Transverse colon (tissue), 3 donors: ENCODE results near the gene RAB40C.

Experiments
- POLR2A ChIP-seq: fragments of 450-650 bp; IDR thresholded peaks from one replicate; pipeline ENCODE4 v1.6.1; 2016; ENCODE audit warnings: antibody characterized with exemption, mild to moderate bottlenecking, moderate library complexity
- POLR2AphosphoS5 ChIP-seq, 3 donors: sonication (generic); formaldehyde crosslinking; IDR thresholded peaks; one replicate each; pipeline ENCODE4 v1.6.1; 2016; ENCODE audit warnings: antibody characterized with exemption in 3 of 3

DNA sequence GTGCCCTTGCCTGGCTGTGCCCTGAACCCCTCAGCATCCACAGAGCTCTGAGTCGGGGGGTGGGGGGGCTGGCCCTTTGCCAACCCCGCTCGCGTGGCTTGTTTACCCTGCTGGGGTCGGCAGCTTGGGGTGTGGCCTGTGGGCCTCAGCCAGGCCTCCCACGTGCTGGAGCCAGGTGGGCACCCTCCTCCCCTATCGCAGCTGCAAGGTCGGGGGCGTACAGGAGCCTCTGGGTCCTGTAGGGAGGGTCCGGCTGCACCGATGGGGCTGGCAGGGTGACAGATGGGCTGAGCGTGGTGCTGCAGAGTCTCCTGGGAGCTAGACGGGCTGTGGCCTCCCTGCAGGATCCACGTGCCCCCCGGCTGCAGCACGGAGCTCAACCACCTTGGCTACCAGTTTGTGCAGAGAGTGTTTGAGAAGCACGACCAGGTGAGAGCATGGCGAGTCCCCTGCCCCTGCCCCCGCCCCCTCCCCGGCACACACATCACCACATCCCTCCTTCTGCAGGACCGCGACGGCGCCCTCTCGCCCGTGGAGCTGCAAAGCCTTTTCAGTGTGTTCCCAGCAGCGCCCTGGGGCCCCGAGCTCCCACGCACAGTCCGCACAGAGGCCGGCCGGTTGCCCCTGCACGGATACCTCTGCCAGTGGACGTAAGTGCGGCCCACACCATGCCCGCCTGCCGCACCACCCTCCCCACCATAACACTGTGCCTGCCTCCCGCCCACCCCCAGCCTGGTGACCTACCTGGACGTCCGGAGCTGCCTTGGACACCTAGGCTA lies 81.7 kb downstream of the RAB40C start:
- TF ChIP-seq POLR2AphosphoS5 (IDR thresholded peaks at IDR 0.05) = no peak
- no peak for TF ChIP-seq POLR2A
